DMS79 (cell line): ENCODE data around the gene ADAMTS4.
A peak's percentile ranks its signal among the peaks of the same experiment; 100 is the strongest.

Source experiments
- DNase-seq: peaks from one replicate; lab custom pipeline; 2025; lab: John Stamatoyannopoulos, UW

The ADAMTS4 gene

GRCh38 chr1:161196111-161196510 lies 2.7 kb downstream of the ADAMTS4 start:
- no peak for DNase-seq

GRCh38 chr1:161195171-161195570 lies 3.7 kb downstream of the ADAMTS4 start:
- DNase-seq = no peak

- DNase-seq = no peak
Observed at GRCh38 chr1:161193561-161194235, 5.2 kb downstream of the ADAMTS4 start.

GRCh38 chr1:161192476-161193465 lies 6.1 kb downstream of the ADAMTS4 start:
- peak; percentile 43 for DNase-seq

- no peak for DNase-seq
Observed at GRCh38 chr1:161191971-161192370, 6.9 kb downstream of the ADAMTS4 start.

GRCh38 chr1:161190962-161191521 lies 7.8 kb downstream of the ADAMTS4 start:
- no peak for DNase-seq

- DNase-seq = no peak
Observed at GRCh38 chr1:161189036-161189435, 9.8 kb downstream of the ADAMTS4 start.

GRCh38 chr1:161188381-161188780 lies 10.5 kb downstream of the ADAMTS4 start:
- DNase-seq = no peak

GRCh38 chr1:161187311-161187710 lies 11.5 kb downstream of the ADAMTS4 start:
- no peak for DNase-seq

- DNase-seq = no peak
Observed at GRCh38 chr1:161185732-161186311, 13.0 kb downstream of the ADAMTS4 start.

GRCh38 chr1:161185282-161185682 lies 13.6 kb downstream of the ADAMTS4 start:
- DNase-seq = no peak

- DNase-seq = no peak
Observed at GRCh38 chr1:161182214-161182613, 16.6 kb downstream of the ADAMTS4 start.

- DNase-seq = no peak
Observed at GRCh38 chr1:161180639-161181038, 18.2 kb downstream of the ADAMTS4 start.

- no peak for DNase-seq
Observed at GRCh38 chr1:161179698-161180097, 19.2 kb downstream of the ADAMTS4 start.

GRCh38 chr1:161177936-161178244 lies 21.0 kb downstream of the ADAMTS4 start:
- DNase-seq = no peak

- DNase-seq = peak; percentile 80
Observed at GRCh38 chr1:161177112-161177935, 21.5 kb downstream of the ADAMTS4 start, which contains the start of gene B4GALT3. Gene B4GALT3, minus strand, starts transcription at chr1:161177507. Its CDS starts 1,447 bp downstream, at chr1:161176060.

GRCh38 chr1:161176468-161177111 lies 22.3 kb downstream of the ADAMTS4 start:
- peak; percentile 46 for DNase-seq

GRCh38 chr1:161175771-161176453 lies 22.9 kb downstream of the ADAMTS4 start:
- no peak for DNase-seq

- no peak for DNase-seq
Observed at GRCh38 chr1:161174911-161175310, 23.9 kb downstream of the ADAMTS4 start.

GRCh38 chr1:161173711-161174110 lies 25.1 kb downstream of the ADAMTS4 start:
- no peak for DNase-seq
